GM19328 (cell line): ENCODE measurements around the gene SSBP2.
"Not testable (repeated sequence)": the region's sequence is repeated elsewhere in the genome, so short reads cannot be mapped to it uniquely, and the experiment has no call there.

Source experiments
- ATAC-seq: cut with Tn5 transposase; IDR thresholded peaks from one replicate; pipeline ENCODE4 v1.9.1; 2021; ENCODE audit warnings: mild to moderate bottlenecking, moderate library complexity; ENCODE audit not compliant: unreplicated experiment

The SSBP2 gene

DNA sequence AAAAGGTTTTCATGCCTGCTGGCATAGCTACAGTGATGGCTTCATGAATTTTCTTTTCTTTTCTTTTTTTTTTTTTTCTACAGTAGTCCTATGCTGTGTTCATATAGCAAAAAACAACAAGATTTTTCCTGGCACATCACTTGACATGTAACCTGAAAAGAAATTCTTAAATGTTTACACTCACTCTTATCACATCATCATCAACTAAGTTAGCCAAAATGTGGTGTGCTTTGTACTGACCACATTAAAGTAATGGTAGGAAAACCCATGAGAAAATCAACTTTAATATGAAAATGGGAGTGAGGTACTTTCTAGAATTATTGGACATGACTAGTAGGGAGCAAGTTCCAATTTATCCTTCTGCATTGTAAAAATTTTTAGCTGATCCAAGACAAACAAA, 146.7 kb downstream of the SSBP2 start:
- no peak for ATAC-seq

- ATAC-seq, result no peak
Observed at GRCh38 chr5:81601919-81602318, 149.0 kb downstream of the SSBP2 start.

GRCh38 chr5:81592085-81592484, 158.8 kb downstream of the SSBP2 start:
- not testable (repeated sequence) for ATAC-seq

GRCh38 chr5:81590498-81591384, 160.2 kb downstream of the SSBP2 start:
- no peak for ATAC-seq

DNA sequence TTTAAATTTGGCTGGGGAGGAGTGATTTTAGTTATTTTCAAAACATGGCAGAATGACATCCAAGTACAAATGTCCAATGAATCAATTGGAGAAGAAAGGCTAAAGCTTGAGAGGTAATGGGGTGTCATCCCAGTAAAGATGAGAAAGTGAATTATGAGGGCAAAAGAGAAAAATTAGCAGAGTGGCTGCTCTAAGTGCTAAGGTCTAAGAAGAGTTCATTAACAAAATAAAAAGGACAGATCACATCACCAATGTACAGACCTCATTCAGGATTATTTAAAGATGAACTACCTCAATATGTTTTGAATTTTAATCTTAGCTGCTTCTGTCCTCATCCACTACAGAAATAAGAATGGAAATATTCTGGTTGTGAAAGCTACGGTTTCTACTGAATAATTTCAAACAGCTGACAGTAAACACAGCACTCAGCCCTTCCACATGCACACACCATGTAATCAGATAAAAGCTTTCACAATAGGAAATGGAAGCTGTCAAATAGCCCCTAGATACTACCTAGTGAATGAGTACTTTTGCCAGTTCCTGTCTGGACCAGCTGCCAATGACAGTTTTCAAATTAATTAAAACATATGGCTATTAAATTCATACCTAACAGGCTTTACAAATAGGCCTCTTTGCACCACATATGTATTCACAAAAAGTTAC, 171.5 kb downstream of the SSBP2 start:
- no peak for ATAC-seq

GRCh38 chr5:81577091-81577490, 173.8 kb downstream of the SSBP2 start:
- no peak for ATAC-seq

DNA sequence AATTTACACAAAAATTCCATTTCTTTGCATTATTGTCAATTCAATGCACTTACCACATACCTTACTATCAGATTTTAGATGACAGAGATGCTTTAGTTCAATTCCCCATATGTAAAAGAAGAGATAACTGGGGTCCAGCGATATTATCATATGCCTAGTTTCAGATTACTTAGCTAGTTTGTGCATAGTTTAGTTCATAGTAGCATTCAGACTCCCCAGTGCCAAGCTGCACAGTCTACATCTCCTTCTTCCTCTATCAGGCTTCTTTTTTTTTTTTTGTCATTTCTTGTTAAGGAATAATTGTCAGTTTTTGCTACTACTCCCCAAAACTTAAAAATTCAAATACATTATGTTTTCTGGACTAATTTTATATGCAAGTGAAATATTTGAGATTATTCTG, 175.0 kb downstream of the SSBP2 start:
- no peak for ATAC-seq

- no peak for ATAC-seq
Observed at GRCh38 chr5:81572201-81572600, 178.7 kb downstream of the SSBP2 start.

DNA sequence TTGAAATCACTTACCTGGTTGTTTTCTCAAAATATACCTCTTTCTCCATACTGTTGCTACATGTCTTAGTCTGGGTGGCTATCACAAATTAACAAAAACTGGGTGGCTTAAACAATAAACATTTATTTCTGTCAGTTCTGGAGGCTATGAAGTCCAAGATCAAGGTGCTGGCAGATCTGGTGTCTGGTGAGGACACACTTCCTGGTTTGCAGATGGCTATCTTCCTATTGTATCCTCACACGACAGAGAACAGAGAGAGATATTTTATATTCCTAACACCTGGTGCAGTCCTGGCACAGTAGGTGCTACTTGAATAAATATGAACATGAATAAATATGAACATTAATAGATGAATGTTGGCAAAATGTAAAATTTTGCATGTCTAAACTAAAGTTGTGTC, 192.7 kb downstream of the SSBP2 start:
- ATAC-seq, result no peak

DNA sequence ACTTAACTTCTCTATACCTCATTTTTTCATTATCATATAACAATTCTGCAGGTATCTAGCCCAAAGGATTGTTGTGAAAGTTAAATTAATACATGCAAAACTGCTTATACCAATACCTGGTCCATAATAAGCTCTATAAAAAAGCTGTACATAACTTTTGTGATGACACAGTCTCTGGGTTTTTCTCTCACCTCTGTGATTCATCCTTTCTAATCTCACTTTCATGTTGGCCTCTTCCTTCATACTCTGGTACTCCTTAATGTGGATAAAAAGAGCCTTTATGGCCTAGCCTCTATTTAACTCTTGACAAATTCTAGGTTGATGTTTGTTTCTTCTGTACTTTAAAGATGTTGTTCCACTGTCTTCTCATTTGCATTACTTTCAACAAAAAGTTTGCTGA, 194.1 kb downstream of the SSBP2 start:
- no peak for ATAC-seq

DNA sequence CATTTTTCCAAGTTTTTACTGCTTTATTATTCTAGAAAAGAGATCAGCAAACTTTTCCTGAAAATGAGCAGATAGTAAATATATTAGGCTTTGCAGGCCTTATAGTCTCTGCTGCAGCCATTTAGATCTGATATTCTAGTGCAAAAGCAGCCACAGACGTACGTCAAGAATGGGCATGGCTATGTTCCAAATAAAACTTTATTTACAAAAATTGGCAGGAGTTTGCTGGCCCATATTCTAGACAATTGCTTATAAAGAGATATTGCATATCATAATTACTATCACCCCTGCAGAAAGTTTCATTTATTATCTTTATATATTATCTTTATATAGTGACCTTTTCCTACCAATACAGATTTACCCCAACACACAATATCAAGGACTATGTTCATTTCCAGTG, 195.0 kb downstream of the SSBP2 start:
- ATAC-seq, result no peak

DNA sequence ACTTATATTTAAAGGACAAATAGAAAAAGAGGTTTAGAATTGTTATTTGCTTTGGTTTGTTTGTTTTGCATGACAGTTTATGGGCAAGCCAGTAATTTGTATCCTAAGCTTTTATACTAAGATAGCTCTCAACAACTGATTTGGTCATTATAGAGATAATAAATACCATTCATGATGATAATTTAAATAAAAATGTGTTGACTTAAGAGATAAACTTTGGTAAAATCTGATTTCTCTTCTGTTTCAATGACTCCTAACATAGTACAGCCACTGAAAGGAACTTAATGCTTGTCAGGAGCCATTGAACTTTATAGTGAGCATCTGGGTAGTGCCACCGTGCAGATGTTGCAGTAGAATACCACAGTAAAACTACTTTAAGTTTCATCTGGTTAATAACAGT, 196.2 kb downstream of the SSBP2 start:
- ATAC-seq, result no peak

GRCh38 chr5:81553567-81554212, 197.2 kb downstream of the SSBP2 start:
- no peak for ATAC-seq

DNA sequence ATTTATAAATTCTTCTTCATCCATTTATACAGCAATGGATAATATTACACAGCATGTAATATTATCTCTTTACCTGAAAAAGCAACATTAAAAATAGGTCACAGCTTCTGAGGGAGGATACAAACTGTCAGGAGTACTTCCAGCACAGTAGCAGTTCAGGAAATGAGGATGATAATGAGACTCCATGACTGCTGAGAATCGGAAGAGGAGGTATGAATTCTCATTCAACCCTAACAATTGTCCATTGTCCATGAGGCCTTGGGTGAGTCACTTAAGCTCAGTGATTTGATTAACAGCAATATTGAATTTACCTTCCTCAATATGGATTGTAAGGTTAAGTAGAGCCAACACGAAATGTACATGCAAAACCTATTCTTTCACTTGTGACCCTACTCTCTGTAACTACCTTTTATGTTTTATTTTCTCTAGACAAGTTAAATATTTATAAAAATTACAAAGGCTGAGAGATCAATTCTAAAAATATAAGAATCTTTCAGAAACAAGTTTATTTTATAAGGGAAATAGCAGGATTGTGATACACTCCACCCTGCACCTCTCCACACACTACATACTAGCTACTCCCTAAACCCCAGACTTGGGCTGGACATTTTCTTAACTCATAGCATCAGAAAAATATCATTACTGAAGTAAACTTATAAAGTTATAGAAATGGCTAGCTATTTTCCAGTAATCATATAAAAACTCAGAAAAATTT, 197.9 kb downstream of the SSBP2 start:
- no peak for ATAC-seq

DNA sequence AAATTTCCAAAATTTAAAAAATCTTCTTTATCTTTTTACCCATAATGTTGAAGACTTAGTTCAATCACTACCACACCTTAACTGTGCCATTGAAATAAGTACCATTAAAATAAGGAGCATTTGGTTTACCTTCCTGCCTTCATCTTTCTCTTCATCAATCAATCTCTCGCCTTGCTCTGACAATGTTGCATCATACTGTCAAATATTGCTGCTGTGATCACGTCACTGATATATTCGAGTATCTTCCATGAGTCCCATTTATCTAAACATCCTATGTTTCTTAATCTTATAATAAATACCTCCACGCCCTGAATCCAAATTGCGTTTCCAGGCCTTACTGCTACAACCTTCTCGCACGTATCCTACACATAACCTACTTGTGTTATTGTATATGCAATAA, 201.8 kb downstream of the SSBP2 start:
- no peak for ATAC-seq

DNA sequence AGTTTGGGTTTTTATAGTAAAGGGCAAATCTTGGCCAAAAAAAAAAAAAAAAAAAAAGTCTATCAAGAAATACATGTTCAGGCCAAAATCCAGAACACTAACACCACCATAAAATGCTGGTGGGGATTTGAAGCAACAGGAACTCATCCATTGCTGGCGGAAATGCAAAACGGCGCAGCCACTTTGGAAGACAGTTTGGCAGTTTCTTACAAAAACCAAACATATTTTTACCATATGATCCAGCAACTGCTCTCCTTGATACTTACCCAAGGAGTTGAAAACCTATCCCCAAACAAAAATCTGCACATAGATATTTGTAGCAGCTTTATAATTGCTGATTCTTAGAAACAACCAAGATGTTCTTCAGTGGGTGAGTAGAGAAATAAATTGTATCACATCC, 203.9 kb downstream of the SSBP2 start:
- no peak for ATAC-seq

DNA sequence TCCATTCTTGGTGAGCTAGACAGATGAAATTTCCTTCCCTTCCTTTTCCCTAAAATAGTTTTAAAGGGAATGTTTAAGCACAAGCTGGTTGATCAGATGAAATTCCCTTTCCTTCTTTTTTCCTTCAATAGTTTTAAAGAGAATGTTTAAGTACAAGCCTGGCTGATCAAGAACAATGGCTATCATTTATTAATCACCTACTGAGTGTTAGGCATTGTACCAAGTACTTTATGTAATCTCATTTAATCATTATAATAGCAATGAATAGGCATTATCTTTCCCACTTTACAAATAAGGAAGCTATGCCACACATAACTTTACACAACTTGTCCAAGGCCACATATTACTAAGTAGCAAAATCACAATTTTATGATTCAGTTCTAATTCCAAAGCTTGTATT, 205.0 kb downstream of the SSBP2 start:
- no peak for ATAC-seq

- no peak for ATAC-seq
Observed at GRCh38 chr5:81544351-81545018, 206.4 kb downstream of the SSBP2 start.

DNA sequence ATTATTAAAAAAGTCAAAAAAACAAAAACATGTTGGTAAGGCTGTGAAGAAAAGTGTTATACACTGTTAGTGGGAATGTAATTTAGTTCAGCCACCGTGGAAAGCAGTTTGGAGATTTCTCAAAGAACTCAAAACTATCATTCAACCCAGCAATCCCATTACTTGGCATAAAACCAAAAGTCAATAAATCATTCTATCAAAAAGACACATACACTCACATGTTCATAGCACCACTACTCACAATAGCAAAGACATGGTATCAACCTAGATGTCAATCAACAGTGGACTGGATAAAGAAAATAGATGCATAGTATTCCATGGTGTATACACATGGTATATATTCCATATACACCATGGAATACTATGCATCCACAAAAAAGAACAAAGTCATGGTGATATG, 208.7 kb downstream of the SSBP2 start:
- ATAC-seq, result no peak

GRCh38 chr5:81537905-81538547, 212.9 kb downstream of the SSBP2 start:
- no peak for ATAC-seq
